ENCODE data around the gene SOX6.
"Not testable (repeated sequence)": the region's sequence is repeated elsewhere in the genome, so short reads cannot be mapped to it uniquely, and the experiment has no call there.

SOX6 gene

GRCh38 chr11:16087886-16088285, 268.5 kb downstream of the SOX6 start:
- DNase-seq: no peak

DNA sequence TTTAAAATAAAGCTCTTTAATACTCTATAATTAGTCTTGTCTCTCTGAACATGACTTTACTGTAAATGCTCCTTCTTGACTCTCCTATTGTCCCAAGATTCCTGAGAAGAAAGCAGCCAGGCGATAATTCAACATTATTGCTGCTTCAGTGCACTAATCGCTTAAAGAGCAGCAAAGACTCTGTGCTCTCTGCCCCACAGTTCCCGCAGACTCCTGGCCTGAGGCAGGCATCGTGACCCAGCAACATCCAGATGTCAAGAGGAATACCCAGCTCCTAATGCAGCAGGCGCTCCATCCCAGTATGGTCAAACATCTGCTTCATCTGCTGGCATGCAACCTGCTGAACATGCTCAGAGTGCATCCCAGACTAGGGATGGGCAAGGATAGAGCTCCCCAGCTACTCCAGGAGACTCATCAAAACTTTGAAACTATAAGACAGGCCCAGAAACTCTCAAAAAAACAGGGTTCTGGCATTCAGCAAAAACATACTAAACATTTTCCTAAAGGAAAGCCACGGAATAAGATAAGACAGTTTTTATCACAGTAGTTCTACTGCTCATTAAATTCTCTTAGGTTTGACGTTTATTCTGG, 270.0 kb downstream of the SOX6 start:
- DNase-seq: no peak

GRCh38 chr11:16082095-16083055, 274.0 kb downstream of the SOX6 start:
- DNase-seq: peak; percentile 44

- no peak for DNase-seq
These were observed 274.8 kb downstream of the SOX6 start for GRCh38 chr11:16081382-16082094.

GRCh38 chr11:16080688-16081381, 275.5 kb downstream of the SOX6 start:
- no peak for DNase-seq

GRCh38 chr11:16078936-16079335, 277.4 kb downstream of the SOX6 start:
- no peak for DNase-seq

DNA sequence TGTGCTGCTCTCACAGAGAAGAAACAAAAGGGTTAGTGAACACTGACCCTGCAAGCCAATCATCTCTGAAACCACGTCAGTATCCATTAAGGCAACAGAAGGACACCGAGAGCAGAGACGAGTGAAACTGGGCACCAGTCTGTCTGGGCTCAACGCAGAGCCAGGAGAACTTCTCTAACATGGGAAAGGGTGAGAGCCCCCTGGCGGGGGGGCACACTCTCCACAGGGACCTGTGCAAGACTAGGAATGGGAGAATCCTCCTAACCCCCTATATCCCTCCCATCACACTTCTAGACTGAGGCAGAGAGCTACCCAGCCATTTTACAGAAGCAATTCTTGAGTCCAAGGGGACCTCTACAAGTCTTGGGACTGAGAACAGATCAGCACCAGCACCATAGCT, 285.8 kb downstream of the SOX6 start:
- no peak for DNase-seq

- not testable (repeated sequence) for DNase-seq
These were observed 289.1 kb downstream of the SOX6 start for GRCh38 chr11:16067268-16067667.

GRCh38 chr11:16059332-16059731, 297.0 kb downstream of the SOX6 start:
- DNase-seq: no peak

DNA sequence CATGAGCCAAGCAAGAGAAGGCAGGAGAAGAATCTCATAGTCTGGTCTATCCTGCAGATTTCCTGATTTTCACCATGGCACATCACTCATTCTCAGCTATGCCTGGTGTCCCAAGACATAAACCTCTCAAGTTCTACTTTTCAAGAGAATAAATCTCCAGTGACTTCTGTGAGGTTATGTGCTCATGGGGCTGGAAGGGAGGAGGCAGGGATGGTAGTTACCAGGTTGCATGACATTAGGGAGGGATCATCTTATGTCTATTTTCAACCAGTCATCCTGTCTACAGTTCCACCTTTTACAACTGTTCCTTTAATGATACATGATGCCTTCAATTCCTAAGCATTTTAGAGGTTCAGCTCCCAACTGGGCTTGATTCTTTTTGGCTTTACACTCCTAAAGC, 297.7 kb downstream of the SOX6 start:
- no peak for DNase-seq

GRCh38 chr11:16052750-16053149, 303.6 kb downstream of the SOX6 start:
- no peak for DNase-seq

DNA sequence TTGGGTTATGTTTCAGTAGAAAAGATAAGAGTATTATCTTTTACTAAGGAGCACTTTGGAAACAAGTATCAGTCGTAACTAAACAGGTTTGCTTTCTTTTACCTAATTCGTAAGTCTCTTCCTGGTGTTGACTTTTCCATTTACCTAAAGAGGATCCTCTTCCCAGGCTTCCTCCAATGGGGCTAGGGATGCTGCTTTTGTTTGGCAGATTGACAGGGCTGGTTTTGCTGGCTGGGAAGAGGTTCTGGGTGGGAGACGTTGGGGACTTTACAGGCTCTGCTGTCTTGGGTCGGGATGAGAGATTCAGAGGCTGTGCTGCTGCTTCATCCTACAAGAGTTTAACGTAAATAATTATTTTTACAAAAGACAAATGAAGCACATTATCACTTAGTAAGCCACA, 306.7 kb downstream of the SOX6 start:
- DNase-seq: no peak

DNA sequence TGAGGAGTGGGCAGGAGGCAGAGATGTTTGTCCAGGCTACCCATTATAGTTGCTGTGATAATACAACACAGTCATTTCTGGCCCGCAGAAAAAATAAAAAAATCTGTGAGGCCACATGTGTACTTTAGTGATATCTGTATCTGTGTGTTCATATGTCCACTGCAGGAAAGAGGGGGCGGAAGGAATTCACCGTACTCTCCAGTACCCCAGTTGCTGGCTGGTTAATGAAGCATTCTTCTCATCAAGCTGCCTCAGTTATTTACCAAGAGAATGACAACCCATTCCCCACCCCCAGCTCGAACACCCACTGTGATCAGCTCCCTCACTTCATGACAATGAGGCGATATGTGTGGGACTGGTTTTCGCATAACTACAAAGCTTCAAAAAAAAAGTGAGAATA, 309.3 kb downstream of the SOX6 start:
- no peak for DNase-seq

DNA sequence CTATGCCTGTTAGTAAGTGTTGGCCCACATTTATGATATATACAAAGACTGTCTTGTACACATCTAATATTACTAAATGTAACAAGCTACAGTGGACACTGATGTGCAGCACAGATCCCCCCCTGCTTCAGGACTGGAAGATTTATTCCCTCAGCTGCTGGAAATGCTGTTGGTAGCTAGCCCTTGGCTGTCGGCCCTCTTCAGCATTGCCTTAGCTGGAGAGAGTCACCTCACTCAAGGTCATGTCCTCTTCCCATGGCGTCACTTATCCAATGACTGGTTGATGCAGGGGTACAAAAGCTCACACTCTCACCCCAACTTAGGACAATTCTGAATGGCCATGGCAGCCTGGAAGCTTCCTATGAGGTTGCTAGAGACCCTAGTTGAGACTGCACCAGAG, 312.7 kb downstream of the SOX6 start:
- no peak for DNase-seq

DNA sequence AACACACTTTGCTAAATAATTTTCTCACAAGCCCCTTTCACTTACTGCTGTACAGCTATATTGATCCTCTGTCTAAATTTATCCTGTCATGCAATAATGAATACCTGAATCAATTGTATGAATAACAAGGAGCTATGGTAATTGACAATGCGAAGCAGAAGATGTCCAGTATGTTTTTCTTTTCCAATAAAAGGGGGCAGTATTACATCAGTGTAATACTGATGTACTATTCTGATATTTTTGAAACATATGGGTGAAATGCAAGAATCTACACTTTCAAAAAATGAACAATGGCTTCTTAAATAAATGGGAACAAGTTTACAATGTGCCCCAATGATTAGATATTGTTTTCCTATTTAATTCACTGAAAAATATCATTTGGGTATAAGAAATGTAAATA, 315.1 kb downstream of the SOX6 start:
- no peak for DNase-seq

DNA sequence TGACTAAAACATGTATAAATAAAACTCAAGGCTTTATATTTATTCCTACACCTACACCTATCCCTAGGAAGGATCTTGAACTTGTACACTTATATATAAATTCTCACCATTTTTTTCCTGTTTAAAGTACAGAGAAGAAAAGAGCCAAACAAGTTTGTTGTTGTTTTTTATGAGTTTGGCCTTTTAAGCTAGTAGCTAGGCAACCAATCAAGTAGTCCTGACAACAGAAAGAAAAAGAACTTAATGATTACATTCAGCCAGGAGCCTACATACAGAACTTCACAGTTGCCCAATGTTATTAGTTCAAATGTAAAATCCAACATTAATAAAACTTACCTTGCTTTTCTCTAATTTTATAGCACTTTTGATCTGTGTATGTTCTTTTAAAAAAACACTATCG, 316.2 kb downstream of the SOX6 start:
- no peak for DNase-seq

- DNase-seq: no peak
These were observed 319.2 kb downstream of the SOX6 start for GRCh38 chr11:16037179-16037578.

DNA sequence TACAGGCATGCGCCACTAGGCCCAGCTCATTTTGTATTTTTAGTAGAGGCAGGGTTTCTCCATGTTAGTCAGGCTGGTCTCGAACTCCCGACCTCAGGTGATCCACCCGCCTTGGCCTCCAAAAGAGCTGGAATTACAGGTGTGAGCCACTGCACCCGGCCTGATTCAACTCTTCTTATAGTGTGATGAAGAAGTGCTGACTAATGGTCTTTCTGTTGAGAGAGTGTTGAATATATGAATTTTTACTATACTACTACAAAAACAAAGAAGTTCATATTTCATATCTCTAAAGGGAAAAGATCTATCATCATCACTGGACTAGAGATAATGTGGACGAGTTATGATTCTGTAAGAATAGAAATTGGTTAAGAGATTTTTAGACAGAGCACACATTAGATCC, 320.1 kb downstream of the SOX6 start:
- DNase-seq: no peak

GRCh38 chr11:16034074-16034473, 322.3 kb downstream of the SOX6 start:
- no peak for DNase-seq

DNA sequence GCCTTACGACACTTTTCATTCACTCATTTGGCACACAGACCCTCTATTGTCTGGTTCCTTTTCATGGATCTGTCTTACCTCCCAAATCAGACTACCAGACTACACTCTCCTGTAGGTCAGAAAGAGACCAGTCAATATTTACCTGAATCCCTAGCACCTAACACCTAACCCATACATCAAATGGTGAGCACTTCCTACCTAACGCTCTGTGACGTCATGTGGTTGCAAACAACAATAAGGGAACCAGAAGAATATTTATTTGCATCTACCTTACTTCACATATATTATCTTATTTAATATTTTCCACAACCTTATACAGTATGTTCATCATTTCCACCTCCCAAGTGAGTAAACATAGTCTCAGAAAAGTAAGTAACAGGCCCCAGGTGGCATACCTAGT, 323.4 kb downstream of the SOX6 start:
- DNase-seq: no peak

DNA sequence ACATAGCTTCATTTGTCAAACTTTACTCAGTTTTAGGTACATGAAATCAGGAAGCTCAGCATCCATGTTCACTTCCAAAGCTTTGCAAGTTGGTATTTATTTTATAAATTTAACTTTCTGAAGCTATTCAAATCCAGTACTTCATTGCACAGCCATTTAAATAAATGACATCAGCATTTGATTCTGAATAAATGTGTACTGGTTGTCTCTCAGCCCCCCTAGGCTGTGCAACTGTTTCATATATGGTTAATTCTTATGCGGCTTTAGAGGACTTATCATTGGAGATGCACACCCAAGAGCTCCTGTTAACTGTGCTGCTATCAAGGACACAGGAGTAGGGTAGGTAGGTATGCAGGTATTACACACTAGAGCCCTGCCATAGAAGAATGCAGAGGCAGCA, 325.1 kb downstream of the SOX6 start:
- DNase-seq: no peak

- no peak for DNase-seq
These were observed 325.7 kb downstream of the SOX6 start for GRCh38 chr11:16030664-16031063.

DNA sequence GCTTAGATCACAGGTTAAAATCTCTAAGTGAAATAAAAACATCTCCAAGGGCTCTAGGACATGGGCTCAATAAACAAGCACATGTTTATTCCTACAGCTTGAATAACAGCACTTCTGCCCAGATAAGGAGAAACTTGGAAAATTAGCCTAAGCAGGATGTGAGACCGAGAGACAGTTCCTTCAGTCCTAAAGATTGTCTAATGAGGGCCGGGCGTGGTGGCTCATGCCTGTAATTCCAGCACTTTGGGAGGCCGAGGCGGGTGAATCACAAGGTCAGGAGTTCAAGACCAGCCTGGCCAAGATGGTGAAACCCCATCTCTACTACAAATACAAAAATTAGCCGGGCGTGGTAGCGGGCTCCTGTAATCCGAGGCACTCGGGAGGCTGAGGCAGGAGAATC, 327.2 kb downstream of the SOX6 start:
- not testable (repeated sequence) for DNase-seq

All from NCI-H524 treated with DMSO at 0.1 percent for 48 hours (cell line).